ENCODE measurements around the gene SDHAF2.

- TF ChIP-seq EZH2phosphoT487 (IDR thresholded peaks at IDR 0.05; ENCODE audit: insufficient read depth, low read depth) (no peak), EZH2 (IDR thresholded peaks at IDR 0.05; ENCODE audit: insufficient read depth, poor library complexity, severe bottlenecking) (no peak)
These were observed 46.4 kb downstream of the SDHAF2 start for GRCh38 chr11:61476371-61476770.
